ENCODE measurements around the gene ARMC9.

ARMC9 gene

GRCh38 chr2:231364061-231364460 lies 165.6 kb downstream of the ARMC9 start:
- Histone ChIP-seq H3K27ac (ENCODE audit: extremely low read depth, low read depth, low read length) (no peak overlapping the region), H3K9me3 (ENCODE audit: control insufficient read depth, insufficient read depth, low read depth, low read length) (no peaks in the 10 kb centered on the region), H3K4me1 (ENCODE audit: control insufficient read depth, insufficient read depth, low read length) (0 out of 2 replicates have a peak, but pooled peaks cover 3% of the 10 kb centered on the region), H3K36me3 (ENCODE audit: control insufficient read depth in 2 of 2, insufficient read depth in 1 of 2, low read length in 2 of 2) (peaks cover 0 to 3% of the 10 kb centered on the region in 2 experiments; a peak in 1 of 3 replicates), H3K4me3 (ENCODE audit: low read depth, low read length) (no peak overlapping the region)
- no peak for TF ChIP-seq ZNF114 (tag by site-specific recombination; IDR thresholded peaks at IDR 0.05)
- no peak for TF ChIP-seq KLF8 (tag by site-specific recombination; IDR thresholded peaks at IDR 0.05)
- TF ChIP-seq ZBTB8A (tag by site-specific recombination; IDR thresholded peaks at IDR 0.05) = no peak
- TF ChIP-seq ZNF292 (tag by site-specific recombination; IDR thresholded peaks at IDR 0.05; ENCODE audit: borderline replicate concordance, low read depth) = no peak
- no peak for TF ChIP-seq ZNF155 (tag by site-specific recombination; IDR thresholded peaks at IDR 0.05)
- TF ChIP-seq, protein P1, sequence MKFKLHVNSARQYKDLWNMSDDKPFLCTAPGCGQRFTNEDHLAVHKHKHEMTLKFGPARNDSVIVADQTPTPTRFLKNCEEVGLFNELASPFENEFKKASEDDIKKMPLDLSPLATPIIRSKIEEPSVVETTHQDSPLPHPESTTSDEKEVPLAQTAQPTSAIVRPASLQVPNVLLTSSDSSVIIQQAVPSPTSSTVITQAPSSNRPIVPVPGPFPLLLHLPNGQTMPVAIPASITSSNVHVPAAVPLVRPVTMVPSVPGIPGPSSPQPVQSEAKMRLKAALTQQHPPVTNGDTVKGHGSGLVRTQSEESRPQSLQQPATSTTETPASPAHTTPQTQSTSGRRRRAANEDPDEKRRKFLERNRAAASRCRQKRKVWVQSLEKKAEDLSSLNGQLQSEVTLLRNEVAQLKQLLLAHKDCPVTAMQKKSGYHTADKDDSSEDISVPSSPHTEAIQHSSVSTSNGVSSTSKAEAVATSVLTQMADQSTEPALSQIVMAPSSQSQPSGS (tag by site-specific recombination; IDR thresholded peaks at IDR 0.05; ENCODE audit: low read depth) = no peak
- no peak for TF ChIP-seq BCL11A (tag by site-specific recombination; IDR thresholded peaks at IDR 0.05; ENCODE audit: low read depth)
- no peak for TF ChIP-seq ZNF133 (tag by site-specific recombination; IDR thresholded peaks at IDR 0.05)
- no peak for TF ChIP-seq ZEB2 (tag by site-specific recombination; IDR thresholded peaks at IDR 0.05)
- no peak for TF ChIP-seq ZBTB21 (tag by site-specific recombination; IDR thresholded peaks at IDR 0.05)
- TF ChIP-seq ZNF660 (tag by site-specific recombination; IDR thresholded peaks at IDR 0.05) = no peak
- no peak for TF ChIP-seq PRDM1 (tag by site-specific recombination; IDR thresholded peaks at IDR 0.05)
- TF ChIP-seq ZNF121 (tag by site-specific recombination; IDR thresholded peaks at IDR 0.05) = no peak
- CTCF ChIA-PET = interaction anchor here (1.0 kb wide), 1 partner anchor 9 kb away, joined by 3 read pairs; no protein-coding TSS in a partner anchor
- POLR2A ChIA-PET = no interaction called here

GRCh38 chr2:231364961-231365810 lies 166.8 kb downstream of the ARMC9 start:
- Histone ChIP-seq H3K36me3 (ENCODE audit: control insufficient read depth in 2 of 2, insufficient read depth in 1 of 2, low read length in 2 of 2) (peaks cover 0 to 3% of the 10 kb centered on the region in 2 experiments; a peak in 1 of 3 replicates), H3K27ac (ENCODE audit: extremely low read depth, low read depth, low read length) (peak overlapping the region; percentile 25; the same call in 1 of the 2 replicates), H3K4me1 (ENCODE audit: control insufficient read depth, insufficient read depth, low read length) (0 out of 2 replicates have a peak, but pooled peaks cover 3% of the 10 kb centered on the region), H3K4me3 (ENCODE audit: low read depth, low read length) (no peak overlapping the region), H3K9me3 (ENCODE audit: control insufficient read depth, insufficient read depth, low read depth, low read length) (no peaks in the 10 kb centered on the region)
- ChIA-PET POLR2A (no interaction called here), CTCF (interaction anchor here (0.6 to 0.7 kb wide), 3 partner anchors 36 to 183 kb away, joined by 3 read pairs; no protein-coding TSS in a partner anchor)
- TF ChIP-seq, protein P1 (tag by site-specific recombination; IDR thresholded peaks at IDR 0.05; ENCODE audit: low read depth) = no peak
- TF ChIP-seq TRIM28 (IDR thresholded peaks at IDR 0.05; ENCODE audit: borderline replicate concordance, low read length) (peak; percentile 18; the same call in 1 of the 2 replicates), ZNF48 (tag by site-specific recombination; IDR thresholded peaks at IDR 0.05) (no peak), EGR2 (tag by site-specific recombination; IDR thresholded peaks at IDR 0.05; ENCODE audit: low read depth) (no peak), ZNF324 (tag by site-specific recombination; IDR thresholded peaks at IDR 0.05) (no peak), ZNF354C (tag by site-specific recombination; IDR thresholded peaks at IDR 0.05; ENCODE audit: borderline replicate concordance, low read depth) (no peak), ZNF155 (tag by site-specific recombination; IDR thresholded peaks at IDR 0.05) (no peak), ZFP69B (tag by site-specific recombination; IDR thresholded peaks at IDR 0.05) (no peak), ZNF777 (tag by site-specific recombination; IDR thresholded peaks at IDR 0.05; ENCODE audit: borderline replicate concordance) (no peak), HOXA7 (CRISPR knock-in tag; IDR thresholded peaks at IDR 0.05; ENCODE audit: borderline replicate concordance) (no peak), ZNF555 (tag by site-specific recombination; conservative IDR thresholded peaks at IDR 0.05) (no peak), ZXDB (tag by site-specific recombination; IDR thresholded peaks at IDR 0.05) (no peak), ZNF223 (tag by site-specific recombination; IDR thresholded peaks at IDR 0.05) (no peak), ZNF146 (tag by site-specific recombination; IDR thresholded peaks at IDR 0.05) (no peak)
- TF ChIP-seq, protein P2, sequence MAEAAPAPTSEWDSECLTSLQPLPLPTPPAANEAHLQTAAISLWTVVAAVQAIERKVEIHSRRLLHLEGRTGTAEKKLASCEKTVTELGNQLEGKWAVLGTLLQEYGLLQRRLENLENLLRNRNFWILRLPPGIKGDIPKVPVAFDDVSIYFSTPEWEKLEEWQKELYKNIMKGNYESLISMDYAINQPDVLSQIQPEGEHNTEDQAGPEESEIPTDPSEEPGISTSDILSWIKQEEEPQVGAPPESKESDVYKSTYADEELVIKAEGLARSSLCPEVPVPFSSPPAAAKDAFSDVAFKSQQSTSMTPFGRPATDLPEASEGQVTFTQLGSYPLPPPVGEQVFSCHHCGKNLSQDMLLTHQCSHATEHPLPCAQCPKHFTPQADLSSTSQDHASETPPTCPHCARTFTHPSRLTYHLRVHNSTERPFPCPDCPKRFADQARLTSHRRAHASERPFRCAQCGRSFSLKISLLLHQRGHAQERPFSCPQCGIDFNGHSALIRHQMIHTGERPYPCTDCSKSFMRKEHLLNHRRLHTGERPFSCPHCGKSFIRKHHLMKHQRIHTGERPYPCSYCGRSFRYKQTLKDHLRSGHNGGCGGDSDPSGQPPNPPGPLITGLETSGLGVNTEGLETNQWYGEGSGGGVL (tag by site-specific recombination; IDR thresholded peaks at IDR 0.05) = no peak
- TF ChIP-seq, protein P3, sequence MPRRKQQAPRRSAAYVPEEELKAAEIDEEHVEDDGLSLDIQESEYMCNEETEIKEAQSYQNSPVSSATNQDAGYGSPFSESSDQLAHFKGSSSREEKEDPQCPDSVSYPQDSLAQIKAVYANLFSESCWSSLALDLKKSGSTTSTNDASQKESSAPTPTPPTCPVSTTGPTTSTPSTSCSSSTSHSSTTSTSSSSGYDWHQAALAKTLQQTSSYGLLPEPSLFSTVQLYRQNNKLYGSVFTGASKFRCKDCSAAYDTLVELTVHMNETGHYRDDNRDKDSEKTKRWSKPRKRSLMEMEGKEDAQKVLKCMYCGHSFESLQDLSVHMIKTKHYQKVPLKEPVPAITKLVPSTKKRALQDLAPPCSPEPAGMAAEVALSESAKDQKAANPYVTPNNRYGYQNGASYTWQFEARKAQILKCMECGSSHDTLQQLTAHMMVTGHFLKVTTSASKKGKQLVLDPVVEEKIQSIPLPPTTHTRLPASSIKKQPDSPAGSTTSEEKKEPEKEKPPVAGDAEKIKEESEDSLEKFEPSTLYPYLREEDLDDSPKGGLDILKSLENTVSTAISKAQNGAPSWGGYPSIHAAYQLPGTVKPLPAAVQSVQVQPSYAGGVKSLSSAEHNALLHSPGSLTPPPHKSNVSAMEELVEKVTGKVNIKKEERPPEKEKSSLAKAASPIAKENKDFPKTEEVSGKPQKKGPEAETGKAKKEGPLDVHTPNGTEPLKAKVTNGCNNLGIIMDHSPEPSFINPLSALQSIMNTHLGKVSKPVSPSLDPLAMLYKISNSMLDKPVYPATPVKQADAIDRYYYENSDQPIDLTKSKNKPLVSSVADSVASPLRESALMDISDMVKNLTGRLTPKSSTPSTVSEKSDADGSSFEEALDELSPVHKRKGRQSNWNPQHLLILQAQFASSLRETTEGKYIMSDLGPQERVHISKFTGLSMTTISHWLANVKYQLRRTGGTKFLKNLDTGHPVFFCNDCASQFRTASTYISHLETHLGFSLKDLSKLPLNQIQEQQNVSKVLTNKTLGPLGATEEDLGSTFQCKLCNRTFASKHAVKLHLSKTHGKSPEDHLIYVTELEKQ (tag by site-specific recombination; IDR thresholded peaks at IDR 0.05; ENCODE audit: borderline replicate concordance) = no peak
